HG03064 (cell line): ENCODE results near the gene AWAT2.

Experiments
- ATAC-seq: cut with Tn5 transposase; IDR thresholded peaks from one replicate; pipeline ENCODE4 v1.9.1; 2021; ENCODE audit warnings: low read depth; ENCODE audit not compliant: unreplicated experiment

The AWAT2 gene

DNA sequence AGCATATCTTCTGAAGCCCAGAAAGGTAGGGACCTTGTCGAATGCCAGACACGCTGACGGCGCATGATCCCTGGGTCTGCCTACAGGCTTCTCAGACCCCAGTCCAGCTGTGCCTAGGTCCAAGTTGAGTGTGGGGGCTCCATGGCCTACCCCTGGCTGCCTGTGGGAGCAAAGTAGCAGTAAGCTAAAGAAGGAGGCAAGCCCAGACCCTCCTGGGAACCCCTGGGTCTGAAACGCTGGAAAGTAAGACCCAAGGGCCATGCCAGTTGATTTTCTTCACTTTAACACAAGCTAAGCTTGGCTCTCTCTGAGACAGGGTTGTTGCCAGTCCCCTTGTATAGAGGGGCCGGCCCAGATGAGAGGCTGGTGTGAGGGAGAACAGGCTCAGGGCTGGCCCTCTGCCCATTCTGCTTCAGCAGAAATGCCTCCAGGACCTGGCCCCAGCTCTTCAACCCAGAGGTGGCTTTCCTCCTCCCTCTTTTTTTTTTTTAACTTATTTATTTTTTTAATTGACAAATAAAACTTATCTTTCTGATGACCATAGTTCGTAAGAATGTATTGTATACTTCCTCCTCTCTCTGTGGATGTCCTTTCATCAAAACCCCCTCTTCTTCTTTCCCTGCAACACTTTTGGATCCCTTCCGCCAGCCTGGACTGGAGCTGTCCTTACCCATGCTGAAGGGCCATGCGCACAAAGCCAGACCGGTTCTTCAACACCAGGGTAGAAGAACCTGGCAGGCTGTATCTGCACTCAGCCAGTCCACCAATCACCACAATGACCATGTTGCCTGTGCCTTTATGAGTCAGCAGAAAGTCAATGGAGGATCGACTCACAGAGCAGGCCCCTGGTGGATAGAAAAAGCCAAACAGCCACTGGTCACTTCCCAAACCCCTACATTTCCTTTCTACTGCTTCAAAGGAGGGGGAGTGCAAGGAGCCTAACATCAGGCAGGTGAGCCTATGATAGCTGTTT lies 7.1 kb downstream of the AWAT2 start:
- no peak for ATAC-seq

- ATAC-seq, result no peak
Measured at GRCh38 chrX:70041993-70042392, 7.7 kb downstream of the AWAT2 start.

GRCh38 chrX:70039758-70040157 lies 10.0 kb downstream of the AWAT2 start:
- ATAC-seq, result no peak

DNA sequence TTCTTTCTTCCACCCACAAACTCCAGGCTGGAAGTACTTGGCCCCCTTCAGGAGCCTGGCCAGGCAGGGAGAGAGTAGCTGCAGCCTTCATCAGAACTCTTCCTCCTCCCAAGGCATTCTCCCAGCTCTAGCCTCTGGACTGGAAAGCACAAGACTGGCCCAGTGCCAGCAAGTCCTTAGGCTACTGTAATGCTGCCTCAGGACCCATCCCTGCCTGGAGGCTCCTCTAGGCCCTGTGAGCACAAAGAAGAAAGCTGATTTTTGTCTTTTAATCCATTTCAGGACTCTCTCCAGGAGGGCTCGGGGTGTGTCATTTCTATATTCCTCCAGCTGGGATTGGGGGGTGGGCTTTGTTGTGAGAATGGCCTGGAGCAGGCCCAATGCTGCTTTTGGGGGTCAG lies 10.8 kb downstream of the AWAT2 start:
- no peak for ATAC-seq

GRCh38 chrX:70038515-70038914 lies 11.2 kb downstream of the AWAT2 start:
- ATAC-seq, result no peak

DNA sequence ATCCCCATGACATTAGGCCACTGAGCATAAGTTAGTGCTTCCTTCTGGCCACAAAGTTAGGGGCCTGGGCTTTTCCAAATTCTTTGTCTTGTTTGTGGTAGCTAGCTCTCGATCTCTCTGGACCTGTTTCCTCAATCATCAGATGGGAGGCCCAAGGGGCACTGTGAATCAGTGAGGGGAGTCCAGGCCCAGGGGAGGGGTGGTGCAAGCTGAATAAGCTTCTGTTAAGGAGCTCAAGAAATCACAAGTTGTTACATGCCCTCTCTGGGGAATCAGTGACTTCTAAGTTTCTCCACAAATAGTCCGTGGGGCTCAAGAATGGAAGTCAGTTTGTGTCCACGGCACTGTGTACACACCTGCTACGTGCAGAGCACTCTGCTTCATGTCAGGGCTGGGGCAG lies 15.1 kb downstream of the AWAT2 start:
- ATAC-seq, result no peak

- no peak for ATAC-seq
Measured at GRCh38 chrX:70033348-70034051, 16.2 kb downstream of the AWAT2 start.

DNA sequence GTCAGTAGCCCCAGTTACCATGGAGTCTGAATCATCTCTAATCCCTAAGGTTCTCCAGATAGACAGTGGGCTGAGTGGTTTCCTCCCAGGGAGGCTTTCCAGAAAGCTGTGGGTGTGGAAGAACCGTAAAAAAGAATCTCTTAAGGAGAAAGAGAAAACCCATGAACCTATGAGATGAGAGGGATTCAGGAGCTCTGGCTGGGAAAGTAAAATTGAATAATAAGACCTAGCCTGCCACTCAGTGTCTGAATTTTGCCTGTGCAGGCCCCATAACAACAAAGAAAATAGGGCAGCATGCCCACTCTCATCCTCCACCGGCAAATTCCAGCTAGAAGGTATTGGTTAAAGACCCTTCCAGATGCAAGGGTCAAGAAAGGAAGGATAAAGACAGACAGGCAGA lies 16.9 kb downstream of the AWAT2 start:
- ATAC-seq, result no peak

DNA sequence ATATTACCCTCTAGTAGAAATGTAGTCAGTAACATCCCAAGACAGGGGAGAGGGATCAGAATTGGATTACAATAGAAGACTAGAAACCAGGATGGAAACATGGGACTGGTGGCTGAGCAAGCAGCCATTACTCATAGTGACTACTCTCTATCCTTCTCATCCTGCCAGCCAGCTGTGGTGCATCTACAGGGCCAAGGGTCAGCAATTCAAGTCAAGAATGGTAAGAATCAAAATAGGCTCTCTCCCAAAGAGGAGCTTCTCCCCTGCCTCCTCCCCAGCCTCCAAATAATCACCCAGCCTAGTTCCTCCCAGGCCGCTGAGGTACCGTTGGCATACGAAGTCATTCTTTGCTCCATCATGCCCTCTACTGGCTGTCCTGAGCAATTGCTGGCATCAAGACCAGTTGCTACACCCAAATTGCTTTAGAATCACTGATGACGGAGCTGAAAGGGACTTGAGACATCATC lies 19.4 kb downstream of the AWAT2 start:
- ATAC-seq, result peak; percentile 68

DNA sequence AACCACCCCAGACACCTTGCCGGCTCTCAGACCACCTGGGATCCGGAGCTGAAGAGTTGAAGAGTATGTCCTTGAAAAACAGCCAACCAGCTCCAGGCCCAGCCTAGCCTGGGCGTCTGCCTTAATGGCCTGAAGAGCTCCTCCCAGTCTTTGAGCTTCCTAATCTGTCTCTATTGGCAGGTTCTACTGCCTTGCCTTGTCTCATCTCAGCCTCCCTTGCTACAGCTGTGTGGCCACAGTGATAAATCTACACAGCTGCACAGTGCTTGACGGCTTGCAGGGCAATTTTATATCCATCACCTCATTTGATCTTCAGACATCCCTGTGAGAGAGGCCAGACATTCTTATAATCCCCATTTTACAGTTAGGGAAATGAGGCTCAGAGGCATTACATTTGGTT lies 19.9 kb downstream of the AWAT2 start:
- no peak for ATAC-seq

DNA sequence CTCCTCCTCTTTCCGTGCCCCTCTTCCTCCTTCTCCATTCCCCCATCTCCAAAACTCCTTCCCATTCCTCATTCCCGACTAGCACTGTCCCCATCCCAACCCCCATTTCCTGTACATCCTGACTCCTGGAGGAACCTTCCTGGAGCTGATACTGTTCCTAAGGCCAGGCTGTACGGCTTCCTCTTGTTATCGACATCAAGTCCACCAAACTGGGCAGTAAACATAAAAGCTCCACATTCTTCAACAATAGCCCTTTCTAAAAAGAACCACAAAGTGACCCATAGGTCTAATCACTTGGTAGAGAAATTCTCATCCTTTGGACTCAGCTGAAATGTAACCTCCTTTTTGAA lies 22.9 kb downstream of the AWAT2 start:
- no peak for ATAC-seq

DNA sequence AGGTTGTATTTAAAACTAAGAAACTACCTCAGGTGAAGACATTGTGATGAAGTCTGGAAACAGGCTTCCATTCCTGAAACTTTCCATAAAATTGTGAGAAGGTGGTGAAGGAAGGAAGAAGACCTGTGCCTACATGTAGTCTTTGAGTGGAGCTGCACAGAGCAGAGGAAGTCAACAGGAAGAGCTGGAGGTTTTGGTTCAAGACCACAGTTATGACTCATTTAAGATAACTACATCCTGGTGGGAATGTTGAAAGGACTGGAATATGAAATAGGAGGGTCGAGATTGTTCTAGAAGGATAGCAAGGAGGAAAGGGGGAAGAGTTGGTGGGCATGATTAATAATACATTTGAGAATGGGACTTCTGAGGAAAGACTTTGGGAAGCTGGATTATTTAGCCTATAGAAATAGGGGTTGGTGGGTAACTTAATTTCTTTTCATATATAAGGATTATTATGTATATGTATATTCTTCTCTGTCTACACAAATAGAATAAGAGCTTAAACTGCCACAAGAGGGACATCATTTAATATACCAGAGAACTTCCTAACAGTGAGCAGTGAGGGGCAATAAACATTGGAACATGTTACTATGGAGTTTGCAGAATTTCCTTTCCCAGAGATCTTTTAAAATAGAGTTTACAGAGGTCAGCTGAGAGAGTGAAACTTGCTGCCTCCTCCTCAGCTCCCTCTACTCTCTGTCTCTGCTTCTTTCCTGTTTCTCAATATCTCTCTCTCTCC lies 23.5 kb downstream of the AWAT2 start:
- ATAC-seq, result no peak

GRCh38 chrX:70025464-70025863 lies 24.3 kb downstream of the AWAT2 start:
- no peak for ATAC-seq

DNA sequence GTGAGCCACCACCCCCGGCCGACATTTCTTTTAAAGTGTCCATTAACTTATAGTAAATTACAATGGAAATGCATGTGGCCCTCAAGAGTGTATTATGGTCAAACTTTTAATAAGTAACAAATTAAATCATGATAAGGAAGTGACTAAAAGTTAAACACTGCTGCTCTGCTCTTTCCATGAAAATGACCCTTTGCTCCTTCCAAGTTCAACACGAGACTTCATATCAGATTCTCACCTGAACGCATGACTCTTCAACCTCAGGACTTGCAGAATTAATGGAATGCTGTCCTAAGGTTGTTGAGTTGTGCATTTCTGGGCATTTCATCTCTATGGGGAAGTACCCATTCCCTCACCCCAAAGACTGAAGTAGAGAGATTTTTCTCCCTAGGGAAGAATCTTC lies 27.1 kb downstream of the AWAT2 start:
- no peak for ATAC-seq

DNA sequence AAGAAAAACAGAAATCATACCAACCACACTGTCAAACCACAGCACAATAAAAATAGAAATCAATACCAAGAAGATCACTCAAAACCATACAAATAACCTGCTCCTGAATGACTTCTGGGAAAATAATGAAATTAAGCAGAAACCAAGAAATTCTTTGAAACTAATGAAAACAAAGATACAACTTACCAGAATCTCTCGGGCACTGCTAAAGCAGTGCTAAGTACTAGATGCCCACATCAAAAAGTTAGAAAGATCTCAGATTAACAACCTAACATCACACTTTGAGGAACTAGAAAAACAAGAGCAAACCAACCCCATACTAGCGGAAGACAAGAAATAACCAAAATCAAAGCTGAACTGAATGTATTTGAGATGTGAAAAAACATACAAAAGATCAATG lies 33.2 kb downstream of the AWAT2 start:
- no peak for ATAC-seq

GRCh38 chrX:70013466-70014381 lies 36.0 kb downstream of the AWAT2 start:
- no peak for ATAC-seq

- no peak for ATAC-seq
Measured at GRCh38 chrX:70012756-70013155, 37.0 kb downstream of the AWAT2 start.

DNA sequence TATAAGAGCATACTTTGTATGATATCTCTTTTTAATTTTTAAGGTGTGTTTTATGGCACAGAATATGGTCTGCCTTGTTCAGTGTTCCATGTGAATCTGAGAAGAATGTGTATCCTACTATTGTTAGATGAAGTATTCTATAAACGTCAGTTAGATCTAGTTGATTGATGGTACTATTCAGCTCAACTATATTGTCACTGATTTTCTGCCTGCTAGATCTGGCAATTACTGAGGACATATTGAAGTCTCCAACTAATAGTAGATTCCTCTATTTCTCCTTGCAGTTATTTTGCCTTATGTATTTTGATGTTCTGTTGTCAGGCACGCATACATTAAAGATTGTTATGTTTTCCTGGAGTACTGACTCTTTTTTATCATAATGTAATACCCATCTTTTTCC lies 39.8 kb downstream of the AWAT2 start:
- no peak for ATAC-seq

- ATAC-seq, result no peak
Measured at GRCh38 chrX:70009049-70009448, 40.7 kb downstream of the AWAT2 start.

GRCh38 chrX:70007946-70008345 lies 41.8 kb downstream of the AWAT2 start:
- no peak for ATAC-seq
